ACC112 (cell line): ENCODE data around the gene RXRG.

Source experiments
- H2AFZ ChIP-seq: fragments of 200-600 bp; sonication (generic); one replicate; pipeline ENCODE4 v1.6.0; 2017; ENCODE audit warnings: antibody characterized with exemption, low read length; ENCODE audit not compliant: unreplicated experiment
- H3K27ac ChIP-seq: fragments of 200-600 bp; sonication (generic); 2 replicates; pipeline ENCODE4 v1.5.1; 2014; ENCODE audit warnings: low read depth, mild to moderate bottlenecking, antibody characterized with exemption, low read length, moderate library complexity
- H3K27me3 ChIP-seq: fragments of 200-600 bp; sonication (generic); 2 replicates; pipeline ENCODE4 v1.6.1; 2014; ENCODE audit warnings: mild to moderate bottlenecking, antibody characterized with exemption, low read length, moderate library complexity, mixed read lengths; ENCODE audit not compliant: insufficient read depth
- H3K36me3 ChIP-seq: fragments of 200-600 bp; sonication (generic); 2 replicates; pipeline ENCODE4 v1.6.1; 2016; ENCODE audit warnings: mild to moderate bottlenecking, antibody characterized with exemption, low read length, moderate library complexity, mixed read lengths; ENCODE audit not compliant: insufficient read depth
- H3K4me1 ChIP-seq: fragments of 200-600 bp; sonication (generic); one replicate; pipeline ENCODE4 v1.6.1; 2016; ENCODE audit warnings: low read length, mixed read lengths; ENCODE audit not compliant: insufficient read depth, unreplicated experiment, control insufficient read depth
- H3K4me3 ChIP-seq: fragments of 200-600 bp; sonication (generic); 2 replicates; pipeline ENCODE4 v1.5.1; 2014; ENCODE audit warnings: mild to moderate bottlenecking, low read depth, low read length
- H3K79me2 ChIP-seq: fragments of 200-600 bp; sonication (generic); one replicate; pipeline ENCODE4 v1.6.0; 2016; ENCODE audit warnings: low read length; ENCODE audit not compliant: control insufficient read depth, unreplicated experiment, insufficient read depth

The RXRG gene

GRCh38 chr1:165444897-165445370 is at the start of gene RXRG:
Gene RXRG (minus strand): TSS chr1:165445126. CDS start chr1:165444893, 233 bp downstream.
- peaks cover 98% of the 10 kb centered on the region for H3K27me3 ChIP-seq

GRCh38 chr1:165492845-165493373 is 48.0 kb upstream of the RXRG start:
- Histone ChIP-seq H3K27me3 (peaks cover 31% of the 10 kb centered on the region; the same call in 1 of the 2 replicates), H3K4me1 (no peaks in the 10 kb centered on the region), H2AFZ (no peak overlapping the region), H3K4me3 (no peak overlapping the region), H3K36me3 (no peaks in the 10 kb centered on the region), H3K79me2 (no peaks in the 10 kb centered on the region), H3K27ac (no peak overlapping the region)

More at GRCh38 chr1:165444897-165445370, at the start of gene RXRG:
- peak within 1 kb of the TSS; percentile 29 for H3K4me3 ChIP-seq
- H2AFZ ChIP-seq, result no peak within 1 kb of the TSS
- H3K79me2 ChIP-seq, result no peaks in the 10 kb centered on the region
- H3K4me1 ChIP-seq, result no peaks in the 10 kb centered on the region
- H3K27ac ChIP-seq, result no peak within 1 kb of the TSS
- no peaks in the 10 kb centered on the region for H3K36me3 ChIP-seq

GRCh38 chr1:165490175-165490574 is 45.2 kb upstream of the RXRG start:
- no peaks in the 10 kb centered on the region for H3K4me1 ChIP-seq
- no peak overlapping the region for H3K4me3 ChIP-seq
- no peaks in the 10 kb centered on the region for H3K36me3 ChIP-seq
- H3K27ac ChIP-seq, result no peak overlapping the region
- H3K79me2 ChIP-seq, result no peaks in the 10 kb centered on the region
- H2AFZ ChIP-seq, result no peak overlapping the region
- H3K27me3 ChIP-seq, result peaks cover 43% of the 10 kb centered on the region

- Histone ChIP-seq H3K79me2 (no peaks in the 10 kb centered on the region), H2AFZ (no peak overlapping the region), H3K27me3 (peaks cover 40% of the 10 kb centered on the region), H3K4me1 (no peaks in the 10 kb centered on the region), H3K36me3 (no peaks in the 10 kb centered on the region), H3K27ac (no peak overlapping the region), H3K4me3 (no peak overlapping the region)
Observed at GRCh38 chr1:165487921-165488320, 43.0 kb upstream of the RXRG start.

- H3K36me3 ChIP-seq, result no peaks in the 10 kb centered on the region
- no peak overlapping the region for H2AFZ ChIP-seq
- no peak overlapping the region for H3K4me3 ChIP-seq
- H3K27me3 ChIP-seq, result peaks cover 28% of the 10 kb centered on the region
- H3K4me1 ChIP-seq, result peaks cover 6% of the 10 kb centered on the region
- H3K79me2 ChIP-seq, result no peaks in the 10 kb centered on the region
- no peak overlapping the region for H3K27ac ChIP-seq
Observed at GRCh38 chr1:165486663-165487062, 41.7 kb upstream of the RXRG start.

GRCh38 chr1:165485716-165486115 is 40.8 kb upstream of the RXRG start:
- H3K27me3 ChIP-seq, result peaks cover 22% of the 10 kb centered on the region
- no peaks in the 10 kb centered on the region for H3K36me3 ChIP-seq
- no peak overlapping the region for H3K4me3 ChIP-seq
- no peak overlapping the region for H3K27ac ChIP-seq
- H3K79me2 ChIP-seq, result no peaks in the 10 kb centered on the region
- H3K4me1 ChIP-seq, result peaks cover 6% of the 10 kb centered on the region
- H2AFZ ChIP-seq, result no peak overlapping the region

- peaks cover 6% of the 10 kb centered on the region for H3K4me1 ChIP-seq
- H3K79me2 ChIP-seq, result no peaks in the 10 kb centered on the region
- H3K27ac ChIP-seq, result no peak overlapping the region
- H3K36me3 ChIP-seq, result no peaks in the 10 kb centered on the region
- H3K27me3 ChIP-seq, result peaks cover 26% of the 10 kb centered on the region
- no peak overlapping the region for H2AFZ ChIP-seq
- no peak overlapping the region for H3K4me3 ChIP-seq
Observed at GRCh38 chr1:165484532-165484931, 39.6 kb upstream of the RXRG start.

- H2AFZ ChIP-seq, result no peak overlapping the region
- peaks cover 28% of the 10 kb centered on the region for H3K27me3 ChIP-seq
- H3K4me1 ChIP-seq, result peaks cover 6% of the 10 kb centered on the region
- no peak overlapping the region for H3K27ac ChIP-seq
- H3K4me3 ChIP-seq, result no peak overlapping the region
- no peaks in the 10 kb centered on the region for H3K36me3 ChIP-seq
- no peaks in the 10 kb centered on the region for H3K79me2 ChIP-seq
Observed at GRCh38 chr1:165483412-165483811, 38.5 kb upstream of the RXRG start.

- Histone ChIP-seq H3K4me3 (no peak overlapping the region), H3K27ac (no peak overlapping the region), H2AFZ (no peak overlapping the region), H3K4me1 (peaks cover 6% of the 10 kb centered on the region), H3K36me3 (no peaks in the 10 kb centered on the region), H3K79me2 (no peaks in the 10 kb centered on the region), H3K27me3 (peaks cover 25% of the 10 kb centered on the region)
Observed at GRCh38 chr1:165481820-165482532, 37.0 kb upstream of the RXRG start.

GRCh38 chr1:165476776-165477175 is 31.9 kb upstream of the RXRG start:
- no peaks in the 10 kb centered on the region for H3K79me2 ChIP-seq
- H3K4me3 ChIP-seq, result no peak overlapping the region
- peaks cover 33% of the 10 kb centered on the region for H3K27me3 ChIP-seq
- H2AFZ ChIP-seq, result no peak overlapping the region
- no peaks in the 10 kb centered on the region for H3K4me1 ChIP-seq
- H3K27ac ChIP-seq, result no peak overlapping the region
- no peaks in the 10 kb centered on the region for H3K36me3 ChIP-seq

- no peaks in the 10 kb centered on the region for H3K36me3 ChIP-seq
- peaks cover 43% of the 10 kb centered on the region for H3K27me3 ChIP-seq
- H3K4me3 ChIP-seq, result no peak overlapping the region
- H2AFZ ChIP-seq, result no peak overlapping the region
- no peaks in the 10 kb centered on the region for H3K79me2 ChIP-seq
- no peaks in the 10 kb centered on the region for H3K4me1 ChIP-seq
- no peak overlapping the region for H3K27ac ChIP-seq
Observed at GRCh38 chr1:165474196-165474595, 29.3 kb upstream of the RXRG start.
